HG03469 (cell line): Measurements from ENCODE around the gene PALLD.
"Not testable (repeated sequence)": the region's sequence is repeated elsewhere in the genome, so short reads cannot be mapped to it uniquely, and the experiment has no call there.

Source experiments
- ATAC-seq: cut with Tn5 transposase; IDR thresholded peaks from one replicate; pipeline ENCODE4 v1.9.1; 2021; ENCODE audit warnings: mild to moderate bottlenecking, moderate library complexity, moderate number of reproducible peaks; ENCODE audit not compliant: unreplicated experiment

Gene PALLD

DNA sequence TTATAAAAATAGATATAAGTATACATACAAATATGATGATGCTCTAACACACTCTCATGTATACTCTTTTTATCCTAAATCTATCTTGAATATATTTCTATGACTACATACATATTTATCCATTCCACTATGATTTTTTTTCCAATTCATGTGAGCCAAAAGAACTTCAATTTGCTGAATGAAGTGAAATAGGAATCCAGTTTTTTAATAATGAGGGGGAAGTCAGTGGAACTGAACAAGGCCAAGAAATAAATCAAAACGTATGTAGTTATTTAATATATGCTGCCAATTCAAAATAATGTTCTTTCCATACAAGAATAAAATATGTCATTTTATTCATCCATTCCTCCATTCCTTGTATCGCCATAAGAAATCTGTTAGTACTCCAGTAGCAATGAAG lies 6.1 kb upstream of the PALLD start:
- ATAC-seq, result no peak

DNA sequence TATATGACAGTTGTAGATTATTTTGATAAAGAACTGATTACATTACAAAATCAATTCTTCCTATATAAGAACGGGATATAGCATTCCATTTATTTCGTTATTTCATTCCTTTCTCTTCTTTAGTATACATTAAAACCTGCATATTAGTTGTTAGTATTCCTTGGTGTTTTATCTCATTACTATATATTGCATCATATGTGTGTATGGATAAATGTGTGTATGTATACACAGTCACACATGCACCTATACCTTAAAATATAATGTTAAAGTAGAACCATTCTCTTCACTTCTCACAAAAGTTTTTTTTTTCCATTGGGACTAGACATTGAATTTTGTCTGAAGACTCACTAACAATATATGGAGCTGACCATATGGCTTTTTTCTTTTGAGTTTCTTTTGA lies 5.3 kb upstream of the PALLD start:
- no peak for ATAC-seq

DNA sequence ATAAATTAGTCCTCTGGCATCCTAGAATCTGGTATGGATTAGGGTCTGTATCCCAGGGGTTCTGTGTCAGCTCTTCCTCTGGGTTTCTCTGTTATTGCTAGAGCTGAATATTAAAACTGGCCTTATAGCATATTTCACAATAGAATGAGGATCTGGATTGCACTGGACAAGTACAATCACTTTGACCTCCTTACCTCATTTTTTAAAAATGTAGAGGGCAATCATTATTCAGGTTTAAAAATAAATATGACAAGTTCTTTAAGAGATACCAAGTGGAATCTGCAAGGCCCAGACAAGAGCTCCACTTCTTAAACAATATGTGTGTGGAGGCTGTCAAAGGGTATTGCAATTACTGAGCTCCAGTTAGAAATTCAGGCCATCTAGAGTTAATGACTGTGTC lies 1.4 kb downstream of the PALLD start:
- ATAC-seq, result no peak

DNA sequence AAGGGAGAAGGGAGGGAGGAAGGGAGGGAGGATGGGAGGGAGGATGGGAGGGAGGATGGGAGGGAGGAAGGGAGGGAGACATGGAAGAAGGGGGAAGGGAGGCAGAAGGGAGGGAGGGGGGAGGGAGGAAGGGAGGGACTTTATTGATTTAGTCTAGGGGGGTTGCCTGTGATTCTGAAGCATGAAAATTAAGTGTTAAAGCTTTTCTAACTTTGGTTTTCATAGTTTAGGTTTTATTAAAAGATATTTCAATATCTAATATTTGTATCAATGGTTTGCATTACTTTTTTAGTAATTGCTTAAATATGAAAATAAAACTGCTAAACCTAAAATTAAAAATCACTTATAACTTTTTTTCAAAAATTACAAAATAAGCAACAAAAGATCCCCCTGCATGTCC lies 2.4 kb downstream of the PALLD start:
- ATAC-seq, result no peak

DNA sequence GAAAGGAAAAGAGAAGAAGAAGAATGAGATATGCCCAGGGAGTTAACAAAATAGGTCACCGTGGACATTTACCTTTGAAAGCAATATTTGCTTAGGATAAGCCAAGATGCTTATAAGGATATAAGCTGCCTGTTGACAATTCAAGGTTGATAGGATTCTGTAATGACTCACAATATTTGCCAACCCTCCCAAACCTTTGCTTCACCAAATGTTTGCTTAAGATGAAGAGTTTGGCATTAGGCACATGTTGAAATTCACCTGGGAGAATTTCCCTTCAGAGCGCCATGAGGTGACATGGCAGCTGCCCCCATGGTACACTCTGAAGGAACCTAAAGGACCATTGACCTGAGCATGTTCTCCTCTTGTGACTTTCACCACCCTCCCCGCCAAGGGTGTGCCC lies 4.6 kb downstream of the PALLD start:
- no peak for ATAC-seq

DNA sequence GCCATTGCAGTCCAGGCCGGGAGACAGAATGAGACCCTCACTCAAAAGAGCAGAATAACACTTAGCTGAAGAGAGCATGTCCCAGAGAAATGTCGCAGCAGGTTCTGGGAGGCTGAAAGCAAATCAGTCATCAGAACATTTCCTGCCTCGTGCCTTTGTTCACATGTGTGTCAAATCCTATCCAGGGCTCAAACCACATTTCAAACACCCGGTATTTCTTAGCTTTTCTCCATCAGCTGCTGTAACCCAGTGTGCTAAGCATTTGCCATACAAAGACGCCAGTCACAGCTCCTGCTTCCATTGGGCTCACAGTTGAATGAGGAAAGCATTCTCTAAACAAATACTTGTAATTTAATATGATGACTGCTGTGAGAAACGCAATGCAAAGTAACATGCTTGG lies 6.0 kb downstream of the PALLD start:
- ATAC-seq, result no peak

DNA sequence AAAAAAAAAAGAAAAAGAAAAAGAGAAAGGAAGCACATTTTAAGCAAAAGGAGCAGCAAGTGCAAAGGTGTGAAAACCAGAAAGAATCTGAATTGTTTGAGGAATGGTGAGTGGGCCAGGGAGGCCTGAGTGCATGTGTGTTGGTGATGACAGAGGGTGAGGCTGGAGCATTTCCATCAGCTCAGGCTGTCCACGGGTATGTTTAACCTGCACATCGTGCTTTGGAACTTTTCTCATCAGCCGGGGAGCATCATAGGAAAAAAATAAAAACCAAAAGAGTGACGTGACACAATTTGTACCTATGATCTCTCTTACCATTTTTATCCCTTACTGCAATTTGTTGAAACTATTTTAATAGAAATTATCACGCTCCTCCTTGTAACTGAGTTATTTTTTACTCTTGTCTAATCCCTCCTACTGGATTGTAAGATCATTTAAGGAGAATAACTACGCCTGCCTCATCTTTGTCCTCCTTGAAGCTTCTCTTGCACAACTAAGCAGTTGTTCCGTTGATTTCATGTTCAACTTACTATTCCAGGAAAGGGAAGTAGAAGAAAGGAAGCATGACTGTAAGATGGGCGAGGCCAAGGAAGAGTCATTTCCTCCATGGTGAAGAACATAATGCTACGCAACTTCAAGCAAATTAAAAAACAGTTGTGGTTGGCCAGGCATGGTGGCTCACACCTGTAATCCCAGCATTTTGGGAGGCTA lies 7.0 kb downstream of the PALLD start:
- no peak for ATAC-seq

DNA sequence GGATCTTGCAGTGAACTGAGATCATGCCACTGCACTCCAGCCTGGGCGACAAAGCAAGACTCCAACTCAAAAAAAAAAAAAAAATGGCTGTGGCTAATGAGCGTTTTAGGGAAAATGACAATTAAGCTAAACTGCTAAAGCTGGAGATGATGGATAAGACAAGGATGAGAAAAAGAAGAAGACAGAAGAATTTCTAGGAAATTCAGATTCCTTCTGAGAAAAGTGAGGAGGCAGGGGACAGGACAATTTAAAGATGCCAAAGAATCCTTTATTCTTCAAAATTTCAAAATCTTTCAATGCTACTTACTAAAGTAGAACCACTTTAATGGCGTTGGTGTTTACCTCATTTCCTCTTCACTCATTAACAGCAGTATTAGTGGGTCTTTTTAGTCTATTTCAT lies 7.7 kb downstream of the PALLD start:
- no peak for ATAC-seq

DNA sequence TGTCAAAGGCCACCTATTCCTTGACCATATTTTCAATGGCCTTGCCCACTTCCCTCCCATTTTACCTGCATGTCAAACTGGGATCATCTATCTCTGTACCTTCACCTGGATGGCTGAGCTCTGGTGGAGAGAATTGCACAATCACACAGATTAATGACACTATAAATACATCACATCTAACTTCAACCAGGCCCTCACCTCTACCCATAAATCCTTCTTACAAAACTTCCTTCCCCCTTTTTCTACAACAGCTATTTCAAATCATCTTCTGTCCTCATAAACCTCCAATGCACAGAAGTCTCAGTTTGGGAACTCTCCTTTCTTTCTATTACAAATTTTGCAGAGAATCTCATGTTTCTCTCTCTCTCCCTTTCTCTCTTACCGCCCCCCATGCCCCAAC lies 9.2 kb downstream of the PALLD start:
- no peak for ATAC-seq

DNA sequence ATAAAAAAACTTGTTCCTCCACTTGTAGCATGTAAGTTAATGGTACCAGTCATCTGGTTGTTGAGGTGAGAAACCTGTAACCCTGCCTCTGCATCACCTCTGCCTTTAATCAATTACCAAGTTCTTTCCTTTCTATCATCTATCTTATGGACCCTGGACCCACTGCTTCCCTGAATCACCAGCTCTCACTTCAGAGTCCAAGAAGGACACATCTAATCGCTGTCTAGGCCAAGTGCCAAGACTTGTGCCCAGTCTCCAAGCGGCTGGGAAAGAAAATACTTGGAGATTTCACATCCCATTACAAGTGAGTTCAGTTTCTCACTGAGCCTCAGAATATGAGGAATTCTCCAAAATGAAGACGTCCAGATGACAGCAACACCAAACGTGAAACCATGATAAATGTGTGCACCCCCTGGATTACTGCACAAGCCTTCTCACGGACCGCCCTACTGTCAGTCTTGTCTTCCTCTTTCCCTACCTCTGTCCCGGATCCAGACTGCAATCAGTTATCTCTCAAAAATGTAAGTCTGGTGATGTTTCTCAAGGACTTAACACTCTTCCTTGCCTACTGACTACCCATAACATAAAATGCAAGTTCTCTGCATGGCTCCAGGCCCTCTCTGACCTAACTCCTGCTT lies 10.4 kb downstream of the PALLD start:
- ATAC-seq, result no peak

DNA sequence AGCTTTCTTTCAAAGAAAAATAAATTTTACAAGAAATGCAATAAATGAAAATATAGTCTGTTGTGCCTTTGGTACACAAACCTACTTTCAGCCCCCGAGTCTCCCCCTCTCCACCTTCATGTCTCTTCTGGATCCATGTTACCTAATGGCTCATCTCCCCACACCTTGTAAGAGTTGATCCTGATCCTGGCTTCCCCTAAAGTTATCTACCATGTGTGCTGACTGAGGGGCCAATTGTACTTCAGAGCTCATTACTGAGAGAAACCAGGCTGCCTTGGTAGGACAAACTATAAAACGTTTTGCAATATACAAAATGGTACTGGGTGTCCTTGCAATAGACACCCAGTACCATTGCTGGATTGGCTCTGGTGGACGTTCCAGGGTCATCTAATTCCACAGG lies 11.8 kb downstream of the PALLD start:
- ATAC-seq, result no peak

DNA sequence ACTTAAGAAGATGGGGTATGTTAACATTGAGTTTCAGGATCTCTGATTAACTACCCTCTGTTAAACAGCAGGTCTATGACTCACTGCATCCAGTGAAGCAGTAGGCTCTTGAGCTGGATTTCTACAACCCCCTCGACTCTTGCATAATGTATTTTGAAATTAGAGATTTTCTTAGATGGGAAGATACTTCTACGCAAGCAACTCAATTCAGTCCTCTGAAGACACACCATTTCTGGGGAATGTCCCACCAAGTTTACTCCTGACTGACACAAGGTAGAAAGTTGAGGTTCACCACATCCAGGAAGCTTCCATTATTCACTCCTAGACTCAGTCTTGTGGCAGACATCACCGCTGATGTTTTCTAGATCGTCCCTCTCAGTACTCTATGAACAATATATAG lies 12.9 kb downstream of the PALLD start:
- ATAC-seq, result no peak

DNA sequence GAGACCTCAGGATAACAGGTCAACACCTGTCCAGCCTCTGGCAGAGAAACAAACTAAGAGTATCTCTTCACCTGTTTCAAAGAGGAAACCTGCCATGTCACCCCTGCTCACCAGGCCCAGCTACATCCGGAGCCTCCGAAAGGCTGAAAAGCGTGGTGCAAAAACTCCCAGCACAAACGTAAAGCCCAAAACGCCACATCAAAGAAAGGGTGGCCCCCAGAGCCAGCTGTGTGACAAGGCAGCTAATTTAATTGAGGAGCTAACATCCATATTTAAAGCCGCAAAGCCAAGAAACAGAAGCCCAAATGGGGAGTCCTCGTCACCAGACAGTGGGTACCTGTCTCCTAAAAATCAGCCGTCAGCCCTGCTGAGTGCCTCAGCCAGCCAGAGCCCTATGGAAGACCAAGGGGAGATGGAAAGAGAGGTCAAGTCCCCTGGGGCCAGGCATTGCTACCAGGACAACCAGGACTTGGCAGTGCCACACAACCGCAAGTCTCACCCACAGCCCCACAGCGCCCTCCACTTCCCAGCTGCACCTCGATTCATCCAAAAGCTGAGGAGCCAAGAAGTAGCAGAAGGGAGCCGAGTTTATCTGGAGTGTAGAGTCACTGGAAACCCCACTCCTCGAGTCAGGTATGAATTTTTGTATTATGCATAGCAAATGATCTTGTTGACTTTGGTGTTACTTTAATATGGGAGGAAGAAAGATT lies 15.1 kb downstream of the PALLD start:
- no peak for ATAC-seq

DNA sequence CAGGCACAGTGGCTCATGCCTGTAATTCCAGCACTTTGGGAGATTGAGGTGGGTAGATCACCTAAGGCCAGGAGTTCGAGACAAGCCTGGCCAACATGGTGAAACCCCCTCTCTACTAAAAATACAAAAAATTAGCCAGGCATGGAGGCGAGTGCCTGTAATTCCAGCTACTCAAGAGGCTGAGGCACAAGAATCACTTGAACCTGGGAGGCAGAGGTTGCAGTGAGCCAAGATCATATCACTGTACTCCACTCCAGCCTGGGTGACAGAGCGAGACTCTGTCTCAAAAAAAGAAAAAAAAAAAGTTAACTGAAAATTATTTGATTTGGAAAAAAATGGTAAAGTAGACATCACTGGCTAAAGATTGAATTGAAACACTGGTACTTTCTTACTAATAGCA lies 17.0 kb downstream of the PALLD start:
- not testable (repeated sequence) for ATAC-seq

DNA sequence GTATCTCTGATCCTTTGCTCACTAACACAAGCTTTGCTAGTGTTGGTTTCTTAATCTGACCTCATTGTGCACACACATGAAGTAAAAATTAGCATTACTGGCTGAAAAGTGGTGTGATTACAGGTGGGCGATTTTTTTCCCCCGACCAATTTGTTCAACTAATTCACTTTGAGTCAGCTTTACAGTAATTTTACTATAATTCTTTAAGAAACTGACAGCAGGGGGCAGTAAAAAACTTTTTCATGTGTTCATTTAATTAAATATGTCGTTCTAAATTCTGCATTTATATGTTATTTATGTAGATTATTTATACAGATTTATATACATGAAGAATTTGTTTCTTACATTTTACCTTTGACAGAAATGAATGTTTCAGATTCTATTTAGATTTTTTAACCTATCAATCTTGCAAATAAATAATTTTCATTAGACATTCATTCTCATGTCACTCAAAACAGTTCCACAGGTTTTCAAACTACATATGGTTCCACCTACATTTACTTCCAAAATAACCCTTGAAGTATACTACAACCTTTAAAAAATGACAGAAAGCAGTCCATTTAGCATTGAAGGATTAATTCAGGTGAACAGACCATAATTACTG lies 17.5 kb downstream of the PALLD start:
- no peak for ATAC-seq

DNA sequence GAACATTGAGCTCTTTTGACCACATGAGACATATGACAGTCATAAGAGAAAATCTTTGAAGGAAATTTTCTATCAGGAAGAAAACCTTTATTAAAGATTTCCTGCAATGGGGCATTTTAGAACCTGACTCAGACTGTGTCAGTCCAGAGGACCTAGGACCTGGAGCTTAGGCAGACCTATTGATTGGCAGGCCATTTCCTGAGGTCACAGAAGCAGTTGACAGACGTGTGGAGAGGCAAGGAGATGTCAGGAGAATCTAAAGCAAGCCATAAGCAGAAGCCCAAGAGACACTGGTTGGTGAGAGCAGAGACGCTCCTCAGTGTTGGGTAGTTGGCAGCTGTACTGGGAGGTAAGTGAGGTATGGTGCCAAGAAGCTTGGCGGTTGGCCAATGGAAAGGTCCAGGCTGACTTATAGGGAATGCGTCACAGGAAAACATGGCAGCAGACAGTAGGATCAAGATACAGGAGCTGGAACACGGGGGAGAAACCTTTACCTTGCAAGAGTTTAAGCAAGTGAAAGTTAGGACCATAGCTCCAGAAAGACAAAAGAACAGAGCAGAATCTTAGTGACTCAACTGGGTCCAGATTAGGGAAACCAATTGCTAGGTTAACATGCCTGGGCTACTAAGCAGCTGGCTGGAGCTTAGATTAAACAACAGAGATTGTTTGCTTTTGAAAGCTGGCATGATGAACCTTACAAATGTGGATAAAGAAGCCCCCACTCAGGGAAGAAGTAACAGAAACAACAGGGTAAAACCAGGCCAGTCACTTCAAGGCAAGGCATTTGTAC lies 18.6 kb downstream of the PALLD start:
- no peak for ATAC-seq

DNA sequence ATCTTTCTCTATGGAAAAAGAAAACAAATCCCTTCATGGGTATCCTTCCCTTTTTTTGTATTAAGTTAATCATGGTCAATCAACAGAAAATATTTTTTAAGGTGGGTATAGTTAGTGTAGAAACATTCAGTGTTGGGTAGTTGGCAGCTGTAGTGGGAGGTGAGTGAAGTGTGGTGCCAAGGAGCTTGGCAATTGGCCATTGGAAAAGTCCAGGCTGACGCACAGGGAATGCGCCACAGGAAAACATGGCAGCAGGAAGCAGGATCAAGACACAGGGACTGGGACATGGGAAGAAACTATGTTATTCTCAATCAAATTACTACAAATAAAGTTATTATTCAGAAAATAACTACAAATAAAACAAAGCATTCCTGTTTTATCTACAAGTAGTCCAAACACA lies 20.0 kb downstream of the PALLD start:
- no peak for ATAC-seq

DNA sequence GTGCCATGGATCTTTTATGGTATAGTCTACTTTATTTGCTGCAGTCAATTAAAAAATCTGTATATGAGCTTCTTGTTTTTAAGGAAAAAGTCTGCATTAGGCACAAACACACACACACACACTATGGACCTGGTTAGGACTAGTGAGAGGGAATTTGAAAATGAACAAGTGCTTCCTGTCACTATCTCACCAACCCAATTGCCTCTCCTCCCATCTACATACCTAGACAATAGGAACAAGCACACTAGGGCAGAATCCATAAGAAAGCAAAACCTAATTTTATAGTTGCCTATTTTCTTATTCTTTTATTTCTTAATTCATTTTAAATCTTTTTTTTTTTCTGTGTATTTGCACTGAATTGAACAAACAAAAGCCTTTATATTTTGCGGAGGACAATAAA lies 22.7 kb downstream of the PALLD start:
- ATAC-seq, result no peak

DNA sequence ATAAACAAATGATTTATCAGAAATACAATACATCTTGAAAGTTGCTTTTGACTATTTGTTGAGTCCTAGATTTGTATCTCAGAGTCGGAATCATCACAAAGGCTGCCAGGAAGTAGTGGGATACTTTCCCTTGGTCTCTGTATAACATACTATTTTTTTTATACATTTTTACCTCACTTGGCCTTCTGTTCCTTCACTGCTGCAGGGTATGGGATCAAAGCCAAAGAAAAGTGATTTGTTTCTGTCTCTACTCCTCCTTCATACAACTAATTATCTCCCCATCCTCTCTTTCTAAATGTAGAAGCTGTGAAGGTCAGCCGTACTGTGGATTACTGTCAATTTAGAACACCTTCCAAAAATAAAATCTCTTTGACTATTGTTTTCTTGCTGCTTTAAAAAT lies 24.9 kb downstream of the PALLD start:
- no peak for ATAC-seq

DNA sequence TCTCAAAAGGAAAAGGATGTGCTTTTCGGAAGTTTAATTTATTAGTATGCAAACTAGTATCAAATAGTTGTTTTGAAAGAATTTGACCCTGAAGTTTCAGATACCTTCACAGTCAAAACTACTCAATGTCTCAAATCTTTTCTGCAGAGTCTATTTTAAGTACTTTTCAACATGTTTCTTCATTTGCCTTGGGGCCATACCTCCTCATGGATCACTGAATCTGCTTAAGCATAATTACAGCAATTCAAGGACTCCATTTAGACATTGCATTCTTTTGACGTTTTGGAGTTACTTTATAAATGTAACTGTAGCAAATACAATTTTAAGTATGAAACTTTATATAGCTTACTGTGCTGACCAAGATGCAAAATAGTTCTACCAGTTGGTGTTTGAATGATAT lies 25.5 kb downstream of the PALLD start:
- ATAC-seq, result no peak

DNA sequence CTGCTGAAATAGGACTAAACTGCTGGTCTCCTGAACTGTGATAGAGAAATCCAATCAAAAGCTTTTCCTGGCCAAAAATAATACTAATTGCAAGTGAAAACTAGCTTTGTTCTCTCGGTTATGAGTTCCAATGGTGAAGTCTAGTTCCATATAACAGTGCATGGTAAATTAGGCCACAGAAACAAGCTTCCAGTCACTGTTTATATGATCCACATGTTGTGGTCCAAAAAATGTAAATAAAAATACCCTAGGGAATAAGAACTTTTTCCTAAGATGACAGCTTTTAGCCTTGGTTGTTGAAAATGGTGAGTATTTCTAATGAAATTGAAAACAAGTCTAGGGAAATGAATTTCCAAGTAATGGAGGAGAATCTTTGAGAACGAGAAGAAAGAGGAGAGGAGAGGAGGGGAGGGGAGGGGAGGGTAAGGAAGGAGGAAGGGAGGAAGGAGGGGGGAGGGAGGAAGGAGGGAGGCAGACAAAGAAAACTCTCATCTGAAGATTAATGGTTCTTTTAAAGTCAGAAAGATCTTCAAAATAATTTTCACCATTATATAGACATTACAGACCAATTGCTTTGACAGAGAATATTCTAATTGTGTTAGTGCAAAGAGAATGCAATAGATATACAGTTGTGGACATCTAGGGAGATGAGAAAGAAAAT lies 26.1 kb downstream of the PALLD start:
- no peak for ATAC-seq
